IMR-90 (cell line): Measurements from ENCODE around the gene GPR15LG.

ENCODE experiments used
- BHLHE40 ChIP-seq: fragments of 150-350 bp; IDR thresholded peaks from 2 replicates; pipeline ENCODE4 v1.6.1; 2016; ENCODE audit warnings: mild to moderate bottlenecking, low read depth, low read length
- CHD1 ChIP-seq: IDR thresholded peaks from 2 replicates; pipeline ENCODE4 v1.6.1; 2012; ENCODE audit warnings: low read depth, low read length, improper control_type of control experiment
- CTCF ChIP-seq: conservative IDR thresholded peaks from 2 replicates; pipeline ENCODE4 v1.5.1; 2012; ENCODE audit warnings: mild to moderate bottlenecking, low read depth, low read length, improper control_type of control experiment
- FOS ChIP-seq: fragments of 150-350 bp; IDR thresholded peaks from 2 replicates; pipeline ENCODE4 v1.6.1; 2016; ENCODE audit warnings: low read depth, low read length
- MAZ ChIP-seq: IDR thresholded peaks from 2 replicates; pipeline ENCODE4 v1.6.1; 2012; ENCODE audit warnings: low read depth, mild to moderate bottlenecking, low read length, improper control_type of control experiment, moderate library complexity, borderline replicate concordance
- POLR2A ChIP-seq: IDR thresholded peaks from 2 replicates; pipeline ENCODE4 v1.6.1; 2012; ENCODE audit warnings: mild to moderate bottlenecking, low read depth, low read length
- RCOR1 ChIP-seq: IDR thresholded peaks from 2 replicates; pipeline ENCODE4 v1.6.1; 2012; ENCODE audit warnings: mild to moderate bottlenecking, low read length, improper control_type of control experiment; ENCODE audit not compliant: insufficient replicate concordance
- RFX5 ChIP-seq: IDR thresholded peaks from 2 replicates; pipeline ENCODE4 v1.8.0; 2012; ENCODE audit warnings: low read depth, mild to moderate bottlenecking, low read length, moderate library complexity
- USF2 ChIP-seq: fragments of 150-350 bp; IDR thresholded peaks from 2 replicates; pipeline ENCODE4 v1.6.1; 2017; ENCODE audit warnings: mild to moderate bottlenecking, antibody characterized with exemption, low read length, low read depth

- TF ChIP-seq RFX5 (no peak), CTCF (no peak), POLR2A (no peak), MAZ (no peak), FOS (no peak), USF2 (no peak), BHLHE40 (no peak), RCOR1 (no peak), CHD1 (no peak)
Observed at GRCh38 chr10:84175436-84175835, 1.8 kb downstream of the GPR15LG start.
